Stimulated activated effector memory CD8-positive, alpha-beta T cell treated with anti-CD3 and anti-CD28 coated beads, Interleukin-12 subunit alpha, Interleukin-12 subunit beta, amount 100 ng/mL, for 72 hours (primary cell): ENCODE results near the gene TPK1.
"Not testable (repeated sequence)": the region's sequence is repeated elsewhere in the genome, so short reads cannot be mapped to it uniquely, and the experiment has no call there.

Source experiments
- ATAC-seq: fragments of 150-1000 bp; cut with Tn5 transposase; 2 replicates; pipeline ENCODE4 v1.10.0; 2021
- DNase-seq, 2 donors: peaks; one replicate each; pipeline ENCODE4 v3.0.0; 2021 to 2022; ENCODE audit warnings: low spot score in 2 of 2
- H3K27ac Mint-ChIP-seq: one replicate; pipeline ENCODE4 v1.8.0; 2022; ENCODE audit warnings: mild to moderate bottlenecking, mixed read lengths
- H3K36me3 Mint-ChIP-seq: one replicate; pipeline ENCODE4 v1.8.0; 2022; ENCODE audit warnings: mild to moderate bottlenecking, mixed read lengths
- H3K4me1 Mint-ChIP-seq: one replicate; pipeline ENCODE4 v1.8.0; 2022; ENCODE audit warnings: mixed read lengths
- H3K4me3 Mint-ChIP-seq: one replicate; pipeline ENCODE4 v1.8.0; 2022; ENCODE audit warnings: mild to moderate bottlenecking, mixed read lengths
- H3K9me3 Mint-ChIP-seq: one replicate; pipeline ENCODE4 v1.8.0; 2022; ENCODE audit warnings: mixed read lengths

The TPK1 gene

DNA sequence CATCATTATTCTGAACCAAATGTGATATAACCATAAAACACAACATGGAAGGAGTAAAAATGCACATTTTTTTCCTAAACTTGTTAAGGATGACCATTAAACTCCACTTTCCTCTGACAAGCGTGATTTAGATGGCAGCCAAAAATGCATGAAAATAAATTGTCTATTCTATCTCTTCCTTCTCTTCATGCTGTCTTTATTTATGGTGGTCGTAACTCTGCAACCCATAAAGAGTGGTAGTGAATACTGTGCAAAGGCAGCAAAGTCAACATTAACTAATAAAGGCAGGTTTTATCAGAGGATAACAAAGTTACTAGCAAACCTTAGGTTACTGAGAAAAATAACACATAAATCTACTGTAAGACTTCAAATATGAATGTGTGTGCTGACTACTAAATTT is 106.6 kb downstream of the TPK1 start:
- no peak for DNase-seq
- Mint-ChIP-seq H3K4me3 (no peak overlapping the region), H3K4me1 (peaks cover 6% of the 10 kb centered on the region), H3K9me3 (no peaks in the 10 kb centered on the region), H3K36me3 (no peaks in the 10 kb centered on the region), H3K27ac (no peak overlapping the region)
- no peak for ATAC-seq

DNA sequence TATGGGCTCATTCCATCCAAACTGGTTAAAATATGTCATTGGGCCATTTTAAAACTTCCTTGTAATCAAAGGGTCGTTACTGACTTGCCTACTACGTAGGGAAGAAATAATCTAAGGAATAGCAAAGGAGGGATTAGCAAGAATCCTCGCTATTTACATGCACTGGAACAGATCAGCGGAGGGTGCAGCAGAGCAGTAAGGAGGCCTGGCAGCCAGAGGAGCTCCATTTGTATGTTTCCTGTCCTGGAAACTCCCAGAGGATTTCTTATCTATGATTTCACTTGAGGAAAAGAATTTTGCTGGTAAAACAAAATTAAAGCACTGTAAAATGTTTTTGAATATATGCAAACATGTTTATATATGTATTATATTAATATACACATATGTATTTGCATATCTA is 107.3 kb downstream of the TPK1 start:
- Mint-ChIP-seq H3K9me3 (no peaks in the 10 kb centered on the region), H3K36me3 (no peaks in the 10 kb centered on the region), H3K4me3 (no peak overlapping the region), H3K27ac (no peak overlapping the region), H3K4me1 (peaks cover 6% of the 10 kb centered on the region)
- ATAC-seq (no peak), DNase-seq (no peak)

DNA sequence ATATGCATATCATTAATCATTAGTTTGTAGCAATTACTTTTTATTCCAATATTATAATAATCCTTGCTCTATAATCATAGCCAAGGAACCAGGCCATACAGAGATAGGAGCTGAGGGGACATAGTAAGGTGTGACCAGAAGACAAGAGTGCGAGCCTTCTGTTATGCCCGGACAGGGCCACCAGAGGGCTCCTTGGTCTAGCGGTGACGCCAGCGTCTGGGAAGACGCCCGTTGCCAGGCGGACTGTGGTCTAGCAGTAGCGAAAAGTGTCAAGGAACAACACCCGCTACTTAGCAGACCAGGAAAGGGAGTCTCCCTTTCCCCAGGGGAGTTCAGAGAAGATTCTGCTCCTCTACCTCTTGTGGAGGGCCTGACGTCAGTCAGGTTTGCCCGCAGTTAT is 109.0 kb downstream of the TPK1 start:
- H3K9me3 Mint-ChIP-seq, H3K27ac Mint-ChIP-seq, H3K36me3 Mint-ChIP-seq, DNase-seq, ATAC-seq, H3K4me3 Mint-ChIP-seq: not testable (repeated sequence)
- H3K4me1 Mint-ChIP-seq: peaks cover 12% of the 10 kb centered on the region

DNA sequence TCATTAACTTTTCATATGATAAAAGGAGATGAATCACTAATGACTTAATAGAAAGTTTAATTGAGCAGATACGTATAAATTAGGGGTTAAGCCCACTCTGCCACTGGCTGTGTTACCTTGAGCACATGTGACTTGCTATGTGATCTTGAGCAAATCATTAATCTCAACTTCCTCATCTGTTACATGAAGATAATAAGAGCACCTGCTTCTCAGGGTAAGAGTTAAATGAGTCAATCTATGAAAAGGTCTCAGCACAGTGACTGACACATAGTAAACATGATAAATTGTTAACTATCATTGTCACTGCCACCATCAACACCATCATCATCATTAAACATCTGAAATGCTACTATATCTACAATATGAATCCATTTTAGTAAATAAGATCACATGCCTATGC is 110.8 kb downstream of the TPK1 start:
- Mint-ChIP-seq H3K4me1 (peaks cover 12% of the 10 kb centered on the region), H3K36me3 (no peaks in the 10 kb centered on the region), H3K9me3 (no peaks in the 10 kb centered on the region), H3K27ac (no peak overlapping the region), H3K4me3 (no peak overlapping the region)
- ATAC-seq (no peak), DNase-seq (no peak)

DNA sequence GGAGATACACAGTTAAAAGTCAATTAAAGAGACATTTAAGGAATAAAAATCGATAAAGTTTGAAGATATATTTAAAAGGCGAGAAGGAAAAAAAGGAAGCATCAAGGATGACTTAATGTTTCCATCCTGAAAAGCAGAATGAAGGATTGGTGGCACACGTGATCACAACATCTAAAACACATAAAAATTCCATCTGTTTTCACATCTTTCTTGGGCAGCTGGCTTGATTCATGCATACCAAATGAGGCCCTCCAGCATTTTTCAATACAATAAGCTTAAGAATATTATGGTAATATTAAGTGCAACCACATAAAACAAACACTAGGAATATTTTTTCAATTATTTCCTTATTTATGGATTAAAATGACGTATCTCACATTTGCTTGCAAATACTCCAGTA is 112.6 kb downstream of the TPK1 start:
- no peaks in the 10 kb centered on the region for H3K9me3 Mint-ChIP-seq
- no peak overlapping the region for H3K4me3 Mint-ChIP-seq
- no peak for DNase-seq
- peaks cover 12% of the 10 kb centered on the region for H3K4me1 Mint-ChIP-seq
- H3K36me3 Mint-ChIP-seq: no peaks in the 10 kb centered on the region
- ATAC-seq: no peak
- no peak overlapping the region for H3K27ac Mint-ChIP-seq

DNA sequence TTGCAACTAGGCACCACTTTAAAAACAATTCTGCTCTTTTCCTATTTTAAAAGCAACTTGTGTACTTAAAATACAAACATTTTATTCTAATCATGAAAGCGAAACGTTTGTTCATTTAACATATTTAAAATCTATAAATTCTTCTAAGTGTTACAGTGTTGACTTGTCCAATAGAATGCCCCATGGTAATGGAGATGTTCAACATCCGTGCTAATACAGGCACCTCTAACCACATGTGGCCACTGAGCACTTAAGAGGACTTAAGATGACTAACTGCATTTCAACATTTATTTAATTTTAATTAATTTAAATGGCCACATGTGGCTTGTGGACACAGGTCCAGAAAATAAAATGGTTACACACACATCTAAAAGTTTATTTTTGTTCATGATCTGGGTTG is 115.1 kb downstream of the TPK1 start:
- ATAC-seq (no peak), DNase-seq (no peak)
- Mint-ChIP-seq H3K4me1 (peaks cover 6% of the 10 kb centered on the region), H3K9me3 (no peaks in the 10 kb centered on the region), H3K36me3 (no peaks in the 10 kb centered on the region), H3K27ac (no peak overlapping the region), H3K4me3 (no peak overlapping the region)

DNA sequence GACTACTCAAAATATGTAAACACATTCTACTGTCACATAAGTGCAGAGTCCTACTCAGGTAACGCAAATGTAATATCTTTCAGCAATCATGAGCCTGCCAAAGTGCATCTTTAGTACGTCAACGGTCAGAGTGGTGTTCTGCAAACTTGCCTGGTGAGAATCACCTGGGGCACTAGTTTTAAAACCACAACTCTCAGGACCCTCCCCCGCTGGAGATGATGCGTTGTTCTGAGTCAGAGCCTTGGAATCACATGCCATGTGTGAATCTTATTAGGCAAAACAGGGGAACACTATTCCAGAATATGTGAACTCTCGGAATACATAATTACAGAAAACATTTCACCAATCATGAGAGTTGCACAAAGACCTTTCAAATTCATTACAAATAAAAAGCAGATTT is 115.7 kb downstream of the TPK1 start:
- Mint-ChIP-seq H3K4me3 (no peak overlapping the region), H3K36me3 (no peaks in the 10 kb centered on the region), H3K9me3 (no peaks in the 10 kb centered on the region), H3K27ac (no peak overlapping the region), H3K4me1 (peaks cover 6% of the 10 kb centered on the region)
- no peak for ATAC-seq
- no peak for DNase-seq

DNA sequence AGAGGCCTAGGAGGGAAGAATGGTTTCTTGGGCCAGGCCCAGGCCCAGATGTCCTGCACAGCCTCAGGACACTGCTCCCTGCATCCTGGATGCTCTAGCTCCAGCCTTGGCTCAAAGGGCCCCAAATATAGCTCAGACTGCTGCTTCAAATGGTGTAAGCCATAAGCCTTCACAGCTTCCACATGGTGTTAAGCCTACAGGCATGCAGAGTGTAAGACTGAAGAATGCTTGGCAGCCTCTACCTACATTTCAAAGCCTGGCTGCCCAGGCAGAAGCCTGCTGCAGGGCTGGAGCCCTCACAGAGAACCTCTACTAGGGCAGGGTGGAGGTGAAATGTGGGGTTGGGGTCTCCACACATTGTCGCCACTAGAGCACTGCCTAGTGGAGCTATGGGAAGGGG is 118.1 kb downstream of the TPK1 start:
- no peak overlapping the region for H3K27ac Mint-ChIP-seq
- no peaks in the 10 kb centered on the region for H3K36me3 Mint-ChIP-seq
- no peak for ATAC-seq
- H3K4me1 Mint-ChIP-seq: peaks cover 6% of the 10 kb centered on the region
- H3K9me3 Mint-ChIP-seq: no peaks in the 10 kb centered on the region
- H3K4me3 Mint-ChIP-seq: no peak overlapping the region
- DNase-seq: no peak

DNA sequence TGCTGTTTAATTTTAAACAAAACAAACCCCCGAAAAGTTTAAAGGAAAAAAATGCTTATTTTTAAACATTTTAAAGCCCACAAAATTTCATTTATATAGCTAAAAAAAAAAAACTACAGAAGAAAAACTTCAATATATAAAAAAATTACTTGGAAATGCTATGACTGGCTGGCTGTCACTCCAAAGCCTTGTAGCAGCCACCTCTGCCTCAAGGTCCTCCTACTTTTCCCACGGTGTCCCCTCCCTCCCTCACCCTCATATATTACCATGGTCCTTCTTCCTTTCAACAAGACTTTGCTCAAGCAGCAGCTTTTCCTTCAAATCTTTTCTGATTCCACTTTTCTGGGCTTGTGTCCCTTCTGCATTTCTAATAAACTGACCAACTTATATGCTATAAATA is 122.0 kb downstream of the TPK1 start:
- Mint-ChIP-seq H3K4me3 (no peak overlapping the region), H3K36me3 (no peaks in the 10 kb centered on the region), H3K27ac (no peak overlapping the region), H3K9me3 (no peaks in the 10 kb centered on the region), H3K4me1 (no peaks in the 10 kb centered on the region)
- DNase-seq: no peak
- ATAC-seq: no peak

DNA sequence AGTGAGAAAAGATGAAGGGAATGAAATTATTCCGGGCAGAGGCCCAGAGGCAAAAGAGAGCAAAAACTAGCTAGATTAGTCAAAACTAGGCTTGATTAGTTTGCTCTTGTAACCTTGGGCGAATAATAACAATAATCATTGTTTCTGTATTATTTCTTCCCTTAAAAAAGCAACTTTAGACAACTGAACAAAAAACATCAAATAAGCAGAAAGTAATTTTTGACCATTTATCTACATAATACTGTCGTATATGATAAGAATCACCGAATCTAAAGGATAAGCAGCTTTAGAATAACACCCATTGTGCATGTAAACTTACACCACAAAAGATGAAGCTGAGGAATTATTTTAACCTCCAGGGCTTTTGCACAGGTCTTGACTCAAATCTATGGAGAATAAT is 125.1 kb downstream of the TPK1 start:
- no peak overlapping the region for H3K27ac Mint-ChIP-seq
- H3K9me3 Mint-ChIP-seq: no peaks in the 10 kb centered on the region
- no peak overlapping the region for H3K4me3 Mint-ChIP-seq
- no peaks in the 10 kb centered on the region for H3K4me1 Mint-ChIP-seq
- DNase-seq: no peak
- no peak for ATAC-seq
- H3K36me3 Mint-ChIP-seq: no peaks in the 10 kb centered on the region

DNA sequence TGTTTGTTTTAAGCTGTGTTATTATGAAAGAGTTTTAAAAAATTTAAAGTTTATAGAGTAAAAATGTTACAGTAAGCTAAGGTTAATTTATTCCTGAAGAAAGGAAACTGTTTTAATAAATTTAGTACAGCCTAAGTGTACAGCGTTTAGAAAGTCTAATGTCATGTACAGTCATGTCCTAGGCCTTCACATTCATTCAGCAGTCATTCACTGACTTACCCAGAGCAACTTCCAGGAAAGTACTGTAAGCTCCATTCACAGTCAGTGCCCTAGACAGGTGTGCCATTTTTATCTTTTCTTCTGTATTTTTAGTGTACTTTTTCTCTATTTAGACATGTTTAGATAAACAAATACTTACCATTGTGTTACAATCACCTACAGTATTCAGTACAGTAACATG is 126.8 kb downstream of the TPK1 start:
- Mint-ChIP-seq H3K4me3 (no peak overlapping the region), H3K4me1 (no peaks in the 10 kb centered on the region), H3K36me3 (no peaks in the 10 kb centered on the region), H3K9me3 (peaks cover 2% of the 10 kb centered on the region), H3K27ac (no peak overlapping the region)
- no peak for DNase-seq
- ATAC-seq: no peak

DNA sequence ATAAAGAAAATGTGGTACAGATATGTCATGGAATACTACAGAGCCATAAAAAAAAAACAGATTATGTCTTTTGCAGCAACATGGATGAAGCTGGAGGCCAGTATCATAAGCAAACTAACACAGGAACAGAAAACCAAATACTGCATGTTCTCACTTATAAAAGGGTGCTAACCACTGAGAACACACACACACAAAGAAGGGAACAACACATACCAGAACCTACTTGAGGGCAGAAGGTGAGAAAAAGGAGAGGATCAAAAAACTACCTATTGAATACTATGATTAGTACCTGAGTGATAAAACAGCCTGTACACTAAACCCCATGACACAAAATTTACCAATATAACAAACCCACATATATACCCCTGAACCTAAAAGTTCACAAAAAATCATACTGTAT is 144.6 kb downstream of the TPK1 start:
- no peaks in the 10 kb centered on the region for H3K36me3 Mint-ChIP-seq
- no peaks in the 10 kb centered on the region for H3K9me3 Mint-ChIP-seq
- H3K4me1 Mint-ChIP-seq: peaks cover 8% of the 10 kb centered on the region
- DNase-seq (no peak), ATAC-seq (peak; percentile 50)
- H3K4me3 Mint-ChIP-seq: no peak overlapping the region
- no peak overlapping the region for H3K27ac Mint-ChIP-seq

DNA sequence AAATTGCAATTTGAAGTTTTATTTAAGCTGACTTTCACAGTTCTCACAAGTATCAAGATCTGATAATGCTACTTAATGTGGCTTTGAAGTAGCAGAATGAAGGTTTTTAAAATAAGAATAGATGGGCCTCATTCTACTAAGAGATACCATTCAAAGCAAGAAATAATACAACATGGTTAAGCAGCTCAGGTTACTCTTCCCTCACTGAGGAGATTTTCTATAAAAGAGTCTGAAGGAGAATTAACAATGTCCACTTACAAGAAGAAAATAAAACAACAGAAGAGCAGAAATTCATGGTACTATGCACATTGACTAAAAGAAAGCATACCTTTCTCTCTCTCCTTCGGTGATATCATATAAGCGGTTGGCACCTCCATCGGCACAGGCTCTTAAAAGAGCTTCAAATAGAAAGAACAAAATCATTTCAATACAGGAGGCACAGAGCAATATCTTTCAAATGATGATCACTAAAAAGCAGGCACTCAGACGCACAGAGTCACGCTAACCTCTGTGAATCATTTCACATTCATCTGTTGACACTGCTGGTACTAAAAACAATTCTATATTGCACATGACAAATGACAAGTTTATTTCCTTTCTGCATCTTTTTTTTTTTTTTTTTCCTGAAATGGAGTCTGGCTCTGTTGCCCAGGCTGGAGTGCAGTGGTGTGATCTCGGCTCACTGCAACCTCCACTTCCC is 153.1 kb downstream of the TPK1 start:
- H3K27ac Mint-ChIP-seq: no peak overlapping the region
- H3K9me3 Mint-ChIP-seq: no peaks in the 10 kb centered on the region

DNA sequence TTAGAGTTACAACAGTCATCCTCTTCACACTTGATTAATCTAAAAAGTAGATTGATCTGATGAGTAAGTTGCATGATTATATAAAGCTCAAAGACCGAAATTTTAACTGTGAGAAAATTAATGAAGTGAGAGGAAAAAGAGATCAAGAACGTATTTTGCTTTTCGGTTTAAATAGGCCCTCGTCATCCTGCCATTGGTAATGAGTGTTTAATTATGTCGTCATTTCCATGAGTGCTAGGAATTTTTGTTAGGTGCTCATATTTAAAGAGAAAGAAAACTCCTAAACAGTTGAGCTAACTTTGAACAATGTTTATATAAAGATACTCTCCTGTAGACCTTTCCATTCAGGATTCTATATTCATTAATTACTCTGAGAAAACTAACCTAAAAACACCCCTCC is 159.4 kb downstream of the TPK1 start:
- H3K27ac Mint-ChIP-seq: no peak overlapping the region
- ATAC-seq (no peak), DNase-seq (no peak)
- H3K4me1 Mint-ChIP-seq: no peaks in the 10 kb centered on the region
- no peaks in the 10 kb centered on the region for H3K36me3 Mint-ChIP-seq
- no peak overlapping the region for H3K4me3 Mint-ChIP-seq
- no peaks in the 10 kb centered on the region for H3K9me3 Mint-ChIP-seq

More for the DNA sequence above, 153.1 kb downstream of the TPK1 start:
- Mint-ChIP-seq H3K36me3 (no peaks in the 10 kb centered on the region), H3K4me3 (no peak overlapping the region), H3K4me1 (no peaks in the 10 kb centered on the region)
- DNase-seq: no peak
- ATAC-seq: no peak

DNA sequence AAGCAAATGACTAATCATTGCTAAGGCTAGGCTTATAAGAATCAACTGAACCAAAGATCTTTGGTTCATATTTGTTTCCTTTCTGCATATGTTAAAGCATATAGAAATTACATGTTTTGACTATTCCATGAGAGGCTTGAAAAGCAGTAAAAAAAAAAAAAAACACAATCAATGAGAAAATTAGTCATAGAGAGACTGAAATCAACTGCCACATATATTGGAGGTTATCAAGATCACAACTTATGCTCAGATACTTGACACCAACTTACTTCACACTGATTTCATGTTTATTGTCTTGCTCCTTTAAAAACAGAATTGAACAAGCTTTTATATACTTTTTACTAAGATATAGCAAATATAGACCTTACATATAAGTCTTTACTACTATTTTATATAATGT is 161.3 kb downstream of the TPK1 start:
- Mint-ChIP-seq H3K4me1 (no peaks in the 10 kb centered on the region), H3K36me3 (no peaks in the 10 kb centered on the region), H3K27ac (no peak overlapping the region), H3K4me3 (no peak overlapping the region), H3K9me3 (no peaks in the 10 kb centered on the region)
- no peak for ATAC-seq
- no peak for DNase-seq

DNA sequence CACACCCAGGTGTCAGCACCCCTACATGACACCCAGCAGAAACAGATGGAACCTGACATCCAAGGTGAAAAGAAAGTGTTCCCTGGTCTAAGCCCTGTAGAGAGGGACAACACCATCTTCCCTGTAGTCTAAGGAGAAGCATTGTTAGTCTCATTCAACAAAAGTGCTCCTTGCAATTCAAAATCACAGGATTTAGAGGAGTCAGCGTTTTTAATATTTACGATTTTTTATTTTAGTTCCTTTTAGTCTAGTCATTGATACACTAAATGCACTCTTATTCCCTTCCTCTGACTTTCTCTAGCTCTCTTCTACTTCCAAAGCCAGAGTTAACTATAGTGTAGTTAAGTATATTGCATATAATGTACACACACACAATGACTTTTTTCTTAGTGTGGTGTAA is 163.0 kb downstream of the TPK1 start:
- Mint-ChIP-seq H3K27ac (peak overlapping the region; percentile 51), H3K4me1 (no peaks in the 10 kb centered on the region), H3K36me3 (no peaks in the 10 kb centered on the region), H3K9me3 (no peaks in the 10 kb centered on the region), H3K4me3 (no peak overlapping the region)
- no peak for DNase-seq
- no peak for ATAC-seq

DNA sequence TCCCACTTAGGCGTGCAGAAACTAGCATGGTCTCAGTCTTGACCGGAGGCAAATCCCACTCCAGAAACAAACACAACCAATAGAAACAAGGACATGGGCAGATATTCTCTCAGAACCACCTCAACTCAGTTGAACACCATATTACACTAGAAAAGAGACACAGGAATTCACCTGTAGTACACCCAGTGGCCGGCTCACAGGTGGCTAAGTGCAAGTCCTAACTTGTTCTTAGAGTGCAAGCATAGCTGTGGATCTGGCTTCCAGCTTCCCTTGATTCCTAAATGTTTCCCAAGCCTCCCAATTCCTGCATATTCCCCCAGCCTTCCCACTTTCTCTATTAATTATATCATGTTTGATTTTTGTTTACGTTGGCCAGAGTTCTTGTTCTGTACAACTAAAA is 164.4 kb downstream of the TPK1 start:
- DNase-seq (no peak), ATAC-seq (no peak)
- Mint-ChIP-seq H3K36me3 (no peaks in the 10 kb centered on the region), H3K27ac (no peak overlapping the region), H3K4me1 (no peaks in the 10 kb centered on the region), H3K9me3 (no peaks in the 10 kb centered on the region), H3K4me3 (no peak overlapping the region)
